WTC11 (cell line): ENCODE measurements around the gene IDUA. TPM values are rescaled to one million over a fixed set of nuclear protein-coding genes. Genes with fewer than 3 reads are reported as not detected.
"Not testable (repeated sequence)": the region's sequence is repeated elsewhere in the genome, so short reads cannot be mapped to it uniquely, and the experiment has no call there.

Experiments used
- ATAC-seq: fragments of 200-7000 bp; cut with Tn5 transposase; 2 replicates; pipeline ENCODE4 v1.10.0; 2021; ENCODE audit warnings: mild to moderate bottlenecking, moderate library complexity
- Bru-seq: library from RNA; stranded (reverse); fragments of 400-500 nt; gene quantifications from one replicate; lab custom pipeline; 2021; lab: Mats Ljungman, UMichigan
- CTCF ChIA-PET: fragments of 300-600 bp; sonication (Branson Sonifier 250); formaldehyde crosslinking; loops from one replicate; lab custom pipeline; 2021; ENCODE audit warnings: antibody characterized with exemption; lab: Charles Lee
- POLR2A ChIA-PET: fragments of 350-600 bp; sonication (Branson Sonifier 250); formaldehyde crosslinking; loops from one replicate; lab custom pipeline; 2021; ENCODE audit warnings: antibody characterized with exemption; lab: Charles Lee
- DNase-seq: peaks from one replicate; pipeline ENCODE4 v3.0.0; 2021; ENCODE audit warnings: low spot score
- H3K27ac Mint-ChIP-seq: 2 replicates; pipeline ENCODE4 v1.8.0; 2021; ENCODE audit warnings: mixed read lengths
- H3K27me3 Mint-ChIP-seq: 2 replicates; pipeline ENCODE4 v1.8.0; 2021; ENCODE audit warnings: low read depth, mild to moderate bottlenecking, moderate library complexity, mixed read lengths
- H3K36me3 Mint-ChIP-seq: 2 replicates; pipeline ENCODE4 v1.8.0; 2021; ENCODE audit warnings: mixed read lengths
- H3K4me1 Mint-ChIP-seq: 2 replicates; pipeline ENCODE4 v1.8.0; 2022; ENCODE audit warnings: mixed read lengths
- H3K4me3 Mint-ChIP-seq: 2 replicates; pipeline ENCODE4 v1.8.0; 2021; ENCODE audit warnings: mild to moderate bottlenecking, moderate library complexity, mixed read lengths
- H3K9me3 Mint-ChIP-seq: 2 replicates; pipeline ENCODE4 v1.8.0; 2021; ENCODE audit warnings: mixed read lengths
- FOXP1 ChIP-seq: sonication (generic); formaldehyde crosslinking; IDR thresholded peaks from 2 replicates; pipeline ENCODE4 v1.8.0; 2022; ENCODE audit warnings: missing genetic modification reagents, mild to moderate bottlenecking, moderate library complexity, borderline replicate concordance
- GABPB1 ChIP-seq: sonication (generic); formaldehyde crosslinking; IDR thresholded peaks from 2 replicates; pipeline ENCODE4 v1.8.1; 2023; ENCODE audit warnings: mild to moderate bottlenecking, missing genetic modification reagents
- SP1 ChIP-seq: sonication (generic); formaldehyde crosslinking; conservative IDR thresholded peaks from 2 replicates; pipeline ENCODE4 v1.8.1; 2022; ENCODE audit warnings: missing genetic modification reagents
- USF2 ChIP-seq: sonication (generic); formaldehyde crosslinking; IDR thresholded peaks from 2 replicates; pipeline ENCODE4 v1.8.1; 2023; ENCODE audit warnings: mild to moderate bottlenecking, missing genetic modification reagents, moderate library complexity
- ZNF423 ChIP-seq: fragments of 250-450 bp; sonication (Bioruptor Pico); IDR thresholded peaks from 2 replicates; pipeline ENCODE4 v2.1.2; 2022; ENCODE audit warnings: mild to moderate bottlenecking, moderate library complexity
- long read RNA-seq, 3 experiments: library from RNA in 1 of 3; library from capped mRNA in 1 of 3; library from polyadenylated mRNA in 1 of 3; unstranded in 2 of 3; stranded (forward) in 1 of 3; transcript quantifications; one replicate each; pipeline ENCODE4 v2.0.0, GENCODE V29; 2021
- total RNA-seq: library from RNA; stranded (reverse); gene quantifications from 3 replicates; pipeline ENCODE4 v1.2.3, GENCODE V29; 2021
- TF ChIP-seq, protein P1 (sequence below): fragments of 200-600 bp; IDR thresholded peaks from 2 replicates; pipeline ENCODE4 v1.8.0; 2022; ENCODE audit warnings: antibody characterized with exemption
- TF ChIP-seq, protein P2 (sequence below): fragments of 250-450 bp; sonication (Bioruptor Pico); IDR thresholded peaks from 2 replicates; pipeline ENCODE4 v1.9.0; 2021; ENCODE audit warnings: mild to moderate bottlenecking
- TF ChIP-seq, protein P3 (sequence below): sonication (generic); formaldehyde crosslinking; IDR thresholded peaks from 2 replicates; pipeline ENCODE4 v1.8.0; 2022; ENCODE audit warnings: mild to moderate bottlenecking, missing genetic modification reagents
- TF ChIP-seq, protein P4 (sequence below): sonication (generic); formaldehyde crosslinking; IDR thresholded peaks from 2 replicates; pipeline ENCODE4 v1.8.1; 2023; ENCODE audit warnings: mild to moderate bottlenecking, moderate library complexity, missing genetic modification reagents

Gene IDUA
- total RNA-seq (8.5 to 9.7 TPM (median 8.7 TPM) in 3 replicates), Bru-seq, nascent RNA (percentile 34 among the genes with signal in this experiment)
- long read RNA-seq, experiment 1, partial matches to known transcripts = 1 of 4 reads
- long read RNA-seq, experiment 1, other reads (novel, unspliced or antisense) = 3 of 4 reads
- long read RNA-seq, experiment 2, partial matches to known transcripts = 4 of 8 reads
- long read RNA-seq, experiment 2, other reads (novel, unspliced or antisense) = 4 of 8 reads
- long read RNA-seq, experiment 3 = 0 reads

GRCh38 chr4:986879-987623, at the start of gene IDUA:
IDUA (plus strand) TSS chr4:987044; CDS start chr4:987085, 41 bp downstream.
- H3K27me3 Mint-ChIP-seq = peaks cover 18% of the 10 kb centered on the region
- peaks cover 12% of the 10 kb centered on the region for H3K4me1 Mint-ChIP-seq
- no peaks in the 10 kb centered on the region for H3K36me3 Mint-ChIP-seq
- no peaks in the 10 kb centered on the region for H3K9me3 Mint-ChIP-seq
- ChIA-PET POLR2A (interaction anchor here (1.5 kb wide), 1 partner anchor 15 kb away, joined by 4 read pairs; no protein-coding TSS in a partner anchor), CTCF (interaction anchor here (0.6 to 1.9 kb wide), 15 partner anchors 9 to 246 kb away, joined by 3 to 5 read pairs (median 3); partner anchors contain the start of gene FGFRL1)
- ATAC-seq (peak; percentile 55), DNase-seq (peak; percentile 66)
- no peak within 1 kb of the TSS for H3K27ac Mint-ChIP-seq
- TF ChIP-seq, protein P1, sequence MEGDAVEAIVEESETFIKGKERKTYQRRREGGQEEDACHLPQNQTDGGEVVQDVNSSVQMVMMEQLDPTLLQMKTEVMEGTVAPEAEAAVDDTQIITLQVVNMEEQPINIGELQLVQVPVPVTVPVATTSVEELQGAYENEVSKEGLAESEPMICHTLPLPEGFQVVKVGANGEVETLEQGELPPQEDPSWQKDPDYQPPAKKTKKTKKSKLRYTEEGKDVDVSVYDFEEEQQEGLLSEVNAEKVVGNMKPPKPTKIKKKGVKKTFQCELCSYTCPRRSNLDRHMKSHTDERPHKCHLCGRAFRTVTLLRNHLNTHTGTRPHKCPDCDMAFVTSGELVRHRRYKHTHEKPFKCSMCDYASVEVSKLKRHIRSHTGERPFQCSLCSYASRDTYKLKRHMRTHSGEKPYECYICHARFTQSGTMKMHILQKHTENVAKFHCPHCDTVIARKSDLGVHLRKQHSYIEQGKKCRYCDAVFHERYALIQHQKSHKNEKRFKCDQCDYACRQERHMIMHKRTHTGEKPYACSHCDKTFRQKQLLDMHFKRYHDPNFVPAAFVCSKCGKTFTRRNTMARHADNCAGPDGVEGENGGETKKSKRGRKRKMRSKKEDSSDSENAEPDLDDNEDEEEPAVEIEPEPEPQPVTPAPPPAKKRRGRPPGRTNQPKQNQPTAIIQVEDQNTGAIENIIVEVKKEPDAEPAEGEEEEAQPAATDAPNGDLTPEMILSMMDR = no peak
- TF ChIP-seq, protein P2, sequence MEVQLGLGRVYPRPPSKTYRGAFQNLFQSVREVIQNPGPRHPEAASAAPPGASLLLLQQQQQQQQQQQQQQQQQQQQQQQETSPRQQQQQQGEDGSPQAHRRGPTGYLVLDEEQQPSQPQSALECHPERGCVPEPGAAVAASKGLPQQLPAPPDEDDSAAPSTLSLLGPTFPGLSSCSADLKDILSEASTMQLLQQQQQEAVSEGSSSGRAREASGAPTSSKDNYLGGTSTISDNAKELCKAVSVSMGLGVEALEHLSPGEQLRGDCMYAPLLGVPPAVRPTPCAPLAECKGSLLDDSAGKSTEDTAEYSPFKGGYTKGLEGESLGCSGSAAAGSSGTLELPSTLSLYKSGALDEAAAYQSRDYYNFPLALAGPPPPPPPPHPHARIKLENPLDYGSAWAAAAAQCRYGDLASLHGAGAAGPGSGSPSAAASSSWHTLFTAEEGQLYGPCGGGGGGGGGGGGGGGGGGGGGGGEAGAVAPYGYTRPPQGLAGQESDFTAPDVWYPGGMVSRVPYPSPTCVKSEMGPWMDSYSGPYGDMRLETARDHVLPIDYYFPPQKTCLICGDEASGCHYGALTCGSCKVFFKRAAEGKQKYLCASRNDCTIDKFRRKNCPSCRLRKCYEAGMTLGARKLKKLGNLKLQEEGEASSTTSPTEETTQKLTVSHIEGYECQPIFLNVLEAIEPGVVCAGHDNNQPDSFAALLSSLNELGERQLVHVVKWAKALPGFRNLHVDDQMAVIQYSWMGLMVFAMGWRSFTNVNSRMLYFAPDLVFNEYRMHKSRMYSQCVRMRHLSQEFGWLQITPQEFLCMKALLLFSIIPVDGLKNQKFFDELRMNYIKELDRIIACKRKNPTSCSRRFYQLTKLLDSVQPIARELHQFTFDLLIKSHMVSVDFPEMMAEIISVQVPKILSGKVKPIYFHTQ (CRISPR knock-in tag) = no peak
- peak; percentile 95 for TF ChIP-seq ZNF423 (CRISPR knock-in tag)
- peak; percentile 70 for TF ChIP-seq FOXP1 (CRISPR knock-in tag)
- peak; percentile 85 for TF ChIP-seq USF2 (CRISPR knock-in tag)
- TF ChIP-seq, protein P3, sequence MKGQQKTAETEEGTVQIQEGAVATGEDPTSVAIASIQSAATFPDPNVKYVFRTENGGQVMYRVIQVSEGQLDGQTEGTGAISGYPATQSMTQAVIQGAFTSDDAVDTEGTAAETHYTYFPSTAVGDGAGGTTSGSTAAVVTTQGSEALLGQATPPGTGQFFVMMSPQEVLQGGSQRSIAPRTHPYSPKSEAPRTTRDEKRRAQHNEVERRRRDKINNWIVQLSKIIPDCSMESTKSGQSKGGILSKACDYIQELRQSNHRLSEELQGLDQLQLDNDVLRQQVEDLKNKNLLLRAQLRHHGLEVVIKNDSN (CRISPR knock-in tag) = peak; percentile 72; the same call in 1 of the 2 replicates
- peak; percentile 57; the same call in 1 of the 2 replicates for TF ChIP-seq SP1 (CRISPR knock-in tag)
- TF ChIP-seq, protein P4, sequence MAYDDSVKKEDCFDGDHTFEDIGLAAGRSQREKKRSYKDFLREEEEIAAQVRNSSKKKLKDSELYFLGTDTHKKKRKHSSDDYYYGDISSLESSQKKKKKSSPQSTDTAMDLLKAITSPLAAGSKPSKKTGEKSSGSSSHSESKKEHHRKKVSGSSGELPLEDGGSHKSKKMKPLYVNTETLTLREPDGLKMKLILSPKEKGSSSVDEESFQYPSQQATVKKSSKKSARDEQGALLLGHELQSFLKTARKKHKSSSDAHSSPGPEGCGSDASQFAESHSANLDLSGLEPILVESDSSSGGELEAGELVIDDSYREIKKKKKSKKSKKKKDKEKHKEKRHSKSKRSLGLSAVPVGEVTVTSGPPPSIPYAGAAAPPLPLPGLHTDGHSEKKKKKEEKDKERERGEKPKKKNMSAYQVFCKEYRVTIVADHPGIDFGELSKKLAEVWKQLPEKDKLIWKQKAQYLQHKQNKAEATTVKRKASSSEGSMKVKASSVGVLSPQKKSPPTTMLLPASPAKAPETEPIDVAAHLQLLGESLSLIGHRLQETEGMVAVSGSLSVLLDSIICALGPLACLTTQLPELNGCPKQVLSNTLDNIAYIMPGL (CRISPR knock-in tag) = peak; percentile 70; the same call in 1 of the 2 replicates
- TF ChIP-seq GABPB1 (CRISPR knock-in tag) = 0 out of 2 replicates have a peak, but pooled peaks have one; percentile 8
- H3K4me3 Mint-ChIP-seq = peak within 1 kb of the TSS; percentile 80

- H3K4me3 Mint-ChIP-seq, H3K4me1 Mint-ChIP-seq, POLR2A ChIA-PET, H3K9me3 Mint-ChIP-seq, ATAC-seq, H3K27ac Mint-ChIP-seq, H3K36me3 Mint-ChIP-seq, DNase-seq, H3K27me3 Mint-ChIP-seq, CTCF ChIA-PET: not testable (repeated sequence)
Observed at GRCh38 chr4:939508-939907, 47.3 kb upstream of the IDUA start.
